NT2/D1 (cell line): Measurements from ENCODE around the gene HSPBP1.

Experiments used
- SUZ12 ChIP-seq: IDR thresholded peaks from 2 replicates; pipeline ENCODE4 v1.6.1; 2011; ENCODE audit not compliant: insufficient read length, insufficient read depth; ENCODE audit errors: extremely low read depth
- YY1 ChIP-seq: IDR thresholded peaks from 2 replicates; pipeline ENCODE4 v1.6.1; 2011; ENCODE audit not compliant: insufficient read length, insufficient read depth
- ZNF274 ChIP-seq: IDR thresholded peaks from 2 replicates; pipeline ENCODE4 v1.6.1; 2011; ENCODE audit warnings: mild to moderate bottlenecking, low read depth, low read length

GRCh38 chr19:55314396-55314795, 34.5 kb upstream of the HSPBP1 start:
- TF ChIP-seq ZNF274, result no peak
- no peak for TF ChIP-seq YY1
- no peak for TF ChIP-seq SUZ12
